Trophoblast cell (in vitro differentiated cells and primary cell): ENCODE measurements around the gene GNPAT.

Experiments used
- DNase-seq, 2 donors: peaks; one replicate each; pipeline ENCODE4 v3.0.0-alpha.2; 2016
- H2AFZ ChIP-seq: 2 replicates; pipeline ENCODE4 v1.6.1; 2013; ENCODE audit warnings: low read length, moderate library complexity, mild to moderate bottlenecking; ENCODE audit not compliant: insufficient read depth, poor library complexity
- H2AK5ac ChIP-seq: 2 replicates; pipeline ENCODE4 v1.6.1; 2013; ENCODE audit warnings: mild to moderate bottlenecking, low read length
- H2BK120ac ChIP-seq: 2 replicates; pipeline ENCODE4 v1.6.1; 2013; ENCODE audit warnings: low read length, mild to moderate bottlenecking, moderate library complexity; ENCODE audit not compliant: insufficient read depth, poor library complexity
- H2BK12ac ChIP-seq: 2 replicates; pipeline ENCODE4 v1.6.1; 2013; ENCODE audit warnings: mild to moderate bottlenecking, low read length, moderate library complexity
- H2BK5ac ChIP-seq: 2 replicates; pipeline ENCODE4 v1.6.1; 2013; ENCODE audit warnings: low read length, low read depth, moderate library complexity, mild to moderate bottlenecking; ENCODE audit not compliant: poor library complexity
- H3K14ac ChIP-seq: 2 replicates; pipeline ENCODE4 v1.6.1; 2013; ENCODE audit warnings: mild to moderate bottlenecking, low read length
- H3K18ac ChIP-seq: 2 replicates; pipeline ENCODE4 v1.6.1; 2013; ENCODE audit warnings: mild to moderate bottlenecking, low read length
- H3K23ac ChIP-seq: 2 replicates; pipeline ENCODE4 v1.6.1; 2013; ENCODE audit warnings: low read length
- H3K27ac ChIP-seq: 2 replicates; pipeline ENCODE4 v1.5.1; 2013; ENCODE audit warnings: low read depth, mild to moderate bottlenecking, inconsistent platforms, low read length, moderate library complexity
- H3K27me3 ChIP-seq: 2 replicates; pipeline ENCODE4 v1.6.1; 2013; ENCODE audit warnings: inconsistent platforms, mild to moderate bottlenecking, low read length, moderate library complexity; ENCODE audit not compliant: insufficient read depth
- H3K36me3 ChIP-seq, 2 experiments: 1 replicate in 1 of 2; 2 replicates in 1 of 2; pipeline ENCODE4 v1.6.1; 2013; ENCODE audit warnings: low read length in 2 of 2, mild to moderate bottlenecking in 2 of 2, moderate library complexity in 1 of 2; ENCODE audit not compliant: insufficient read depth in 2 of 2, control insufficient read depth in 1 of 2
- H3K4ac ChIP-seq: 2 replicates; pipeline ENCODE4 v1.6.1; 2013; ENCODE audit warnings: low read depth, mild to moderate bottlenecking, low read length, moderate library complexity
- H3K4me1 ChIP-seq, 2 experiments: 1 replicate in 1 of 2; 2 replicates in 1 of 2; pipeline ENCODE4 v1.6.1; 2013; ENCODE audit warnings: low read length in 2 of 2, mild to moderate bottlenecking in 2 of 2, moderate library complexity in 1 of 2; ENCODE audit not compliant: insufficient read depth in 2 of 2, control insufficient read depth in 1 of 2
- H3K4me2 ChIP-seq: 2 replicates; pipeline ENCODE4 v1.6.1; 2013; ENCODE audit warnings: inconsistent platforms, mild to moderate bottlenecking, low read length, moderate library complexity
- H3K4me3 ChIP-seq: 2 replicates; pipeline ENCODE4 v1.5.1; 2013; ENCODE audit warnings: mild to moderate bottlenecking, low read depth, low read length, inconsistent platforms
- H3K79me1 ChIP-seq: one replicate; pipeline ENCODE4 v1.6.1; 2013; ENCODE audit warnings: low read length
- H3K79me2 ChIP-seq: 2 replicates; pipeline ENCODE4 v1.6.1; 2013; ENCODE audit warnings: low read length, mild to moderate bottlenecking; ENCODE audit not compliant: control insufficient read depth, insufficient read depth, poor library complexity
- H3K9ac ChIP-seq: 2 replicates; pipeline ENCODE4 v1.6.1; 2013; ENCODE audit warnings: mild to moderate bottlenecking, low read length
- H3K9me3 ChIP-seq: 2 replicates; pipeline ENCODE4 v1.6.1; 2013; ENCODE audit warnings: low read depth, mild to moderate bottlenecking, control low read depth, inconsistent platforms, low read length; ENCODE audit not compliant: insufficient read depth
- H4K12ac ChIP-seq: 2 replicates; pipeline ENCODE4 v1.6.1; 2013; ENCODE audit warnings: low read depth, mild to moderate bottlenecking, low read length, moderate library complexity
- H4K8ac ChIP-seq: 2 replicates; pipeline ENCODE4 v1.6.1; 2013; ENCODE audit warnings: low read depth, mild to moderate bottlenecking, low read length, moderate library complexity
- H4K91ac ChIP-seq: one replicate; pipeline ENCODE4 v1.6.1; 2013; ENCODE audit warnings: low read depth, mild to moderate bottlenecking, low read length, moderate library complexity
- WGBS: extraction: QIAGEN DNeasy Blood & Tissue Kit; methylation state at CpG from one replicate; pipeline ENCODE4 v1.1.7; 2013; ENCODE audit warnings: missing lambda C conversion rate; ENCODE audit not compliant: insufficient read length, insufficient coverage; ENCODE audit errors: extremely low coverage; 5-methylcytosine and 5-hydroxymethylcytosine counted together

The GNPAT gene

DNA sequence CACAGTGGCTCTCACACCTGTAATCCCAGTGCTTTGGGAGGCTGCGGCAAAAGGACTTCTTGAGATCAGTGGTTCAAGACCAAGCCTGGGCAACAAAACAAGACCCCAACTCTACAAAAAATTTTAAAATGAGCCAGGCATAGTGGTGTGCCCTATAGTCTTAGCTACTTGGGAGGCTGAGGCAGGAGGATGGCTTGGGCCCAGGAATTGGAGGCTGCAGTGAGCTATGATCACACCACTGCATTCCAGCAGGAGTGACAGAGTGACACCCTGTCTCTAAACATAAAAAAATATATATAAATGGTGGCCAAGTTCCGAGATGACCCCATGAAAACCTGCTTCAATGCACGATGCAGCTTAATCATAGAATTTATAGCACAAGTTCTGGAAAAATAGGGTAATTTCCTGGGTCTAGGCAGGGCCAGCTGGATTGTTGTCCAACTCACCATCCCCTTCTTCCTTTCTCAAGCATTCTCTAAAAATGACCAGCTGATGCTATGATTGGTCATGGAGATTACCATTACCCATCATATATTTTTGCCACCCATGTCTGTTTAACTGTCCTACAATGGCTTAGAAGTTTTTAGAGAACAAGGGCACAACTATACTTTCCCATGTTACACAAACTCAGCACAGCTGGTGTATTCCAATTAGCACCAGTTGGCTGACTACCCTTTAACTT is 5.3 kb upstream of the GNPAT start:
- Histone ChIP-seq H2AFZ (no peak overlapping the region), H4K8ac (no peak overlapping the region), H3K4me1 (peaks cover 0 to 3% of the 10 kb centered on the region in 2 experiments), H3K9ac (no peak overlapping the region), H2BK120ac (no peak overlapping the region), H4K12ac (no peak overlapping the region), H2AK5ac (no peak overlapping the region), H3K4me2 (no peak overlapping the region), H4K91ac (no peak overlapping the region), H3K23ac (no peak overlapping the region), H2BK5ac (no peak overlapping the region), H3K4ac (no peak overlapping the region), H3K79me2 (peaks cover 4% of the 10 kb centered on the region), H3K27ac (no peak overlapping the region), H3K9me3 (no peaks in the 10 kb centered on the region), H3K79me1 (peaks cover 2% of the 10 kb centered on the region), H3K18ac (no peak overlapping the region), H3K14ac (no peak overlapping the region), H3K4me3 (no peak overlapping the region), H3K36me3 (peaks cover 6 to 11% of the 10 kb centered on the region in 2 experiments), H3K27me3 (no peaks in the 10 kb centered on the region), H2BK12ac (no peak overlapping the region)
- no CpG with 5 or more reads among the region's 3 CpGs for WGBS
- DNase-seq: no peak

DNA sequence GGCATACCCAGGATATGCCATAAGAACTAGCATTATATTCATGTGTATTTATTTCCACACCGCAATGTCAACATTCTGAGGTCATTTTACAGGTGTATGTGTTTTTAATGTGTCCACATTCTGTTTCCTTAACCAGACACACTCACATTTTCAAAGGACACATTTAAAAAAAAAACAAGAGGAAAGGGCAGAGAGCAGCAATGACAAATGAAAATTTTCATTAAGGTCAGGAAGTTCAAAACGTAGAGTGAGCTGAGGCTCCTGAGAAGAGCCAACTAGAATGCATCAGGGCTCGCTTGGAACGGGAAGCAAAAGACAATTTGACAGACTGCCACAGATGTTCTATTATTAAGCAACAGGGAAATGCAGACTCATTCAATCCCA is 4.8 kb upstream of the GNPAT start:
- H2BK5ac ChIP-seq: no peak overlapping the region
- H3K4me1 ChIP-seq: peaks cover 0 to 3% of the 10 kb centered on the region in 2 experiments
- H3K23ac ChIP-seq: no peak overlapping the region
- H2AFZ ChIP-seq: no peak overlapping the region
- H3K27ac ChIP-seq: no peak overlapping the region
- WGBS: no CpG with 5 or more reads among the region's 4 CpGs
- no peak overlapping the region for H3K14ac ChIP-seq
- H3K4ac ChIP-seq: no peak overlapping the region
- H2BK12ac ChIP-seq: no peak overlapping the region
- H2AK5ac ChIP-seq: no peak overlapping the region
- no peak overlapping the region for H4K12ac ChIP-seq
- no peak overlapping the region for H3K4me3 ChIP-seq
- no peak overlapping the region for H4K91ac ChIP-seq
- no peak for DNase-seq
- no peak overlapping the region for H3K4me2 ChIP-seq
- no peaks in the 10 kb centered on the region for H3K9me3 ChIP-seq
- peaks cover 6 to 9% of the 10 kb centered on the region in 2 experiments for H3K36me3 ChIP-seq
- no peak overlapping the region for H4K8ac ChIP-seq
- H2BK120ac ChIP-seq: no peak overlapping the region
- H3K27me3 ChIP-seq: no peaks in the 10 kb centered on the region
- H3K79me1 ChIP-seq: peaks cover 7% of the 10 kb centered on the region
- peaks cover 7% of the 10 kb centered on the region for H3K79me2 ChIP-seq
- H3K9ac ChIP-seq: no peak overlapping the region
- H3K18ac ChIP-seq: no peak overlapping the region

DNA sequence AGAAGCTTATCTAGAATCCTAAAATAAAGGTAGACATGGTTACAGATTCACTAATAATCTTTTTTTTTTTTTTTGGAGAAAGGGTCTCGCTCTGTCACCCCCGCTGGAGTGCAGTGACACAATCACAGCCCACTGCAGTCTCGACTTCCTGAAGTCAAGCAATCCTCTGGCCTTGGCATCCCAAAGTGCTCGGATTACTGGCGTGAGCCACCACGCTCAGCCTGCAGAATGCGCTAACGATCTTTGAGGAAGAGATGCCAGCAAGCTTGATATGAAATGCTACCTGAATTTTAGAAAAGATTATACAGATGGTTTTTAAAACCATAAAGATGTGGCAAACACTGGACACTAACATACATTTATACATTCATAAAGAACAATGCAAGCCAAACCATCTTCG is 4.1 kb upstream of the GNPAT start:
- Histone ChIP-seq H3K36me3 (peaks cover 6 to 9% of the 10 kb centered on the region in 2 experiments), H3K14ac (no peak overlapping the region), H3K4me3 (no peak overlapping the region), H3K79me1 (peaks cover 9% of the 10 kb centered on the region), H3K9ac (no peak overlapping the region), H2BK5ac (no peak overlapping the region), H3K18ac (no peak overlapping the region), H3K27me3 (no peaks in the 10 kb centered on the region), H2BK120ac (no peak overlapping the region), H3K9me3 (no peaks in the 10 kb centered on the region), H3K23ac (no peak overlapping the region), H3K79me2 (peaks cover 12% of the 10 kb centered on the region), H3K4me2 (no peak overlapping the region), H2BK12ac (no peak overlapping the region), H4K8ac (no peak overlapping the region), H3K27ac (no peak overlapping the region), H4K91ac (no peak overlapping the region), H2AFZ (peak overlapping the region; percentile 54), H2AK5ac (no peak overlapping the region), H3K4ac (no peak overlapping the region), H3K4me1 (peaks cover 2 to 3% of the 10 kb centered on the region in 2 experiments), H4K12ac (no peak overlapping the region)
- no peak for DNase-seq
- WGBS: no CpG with 5 or more reads among the region's 9 CpGs

DNA sequence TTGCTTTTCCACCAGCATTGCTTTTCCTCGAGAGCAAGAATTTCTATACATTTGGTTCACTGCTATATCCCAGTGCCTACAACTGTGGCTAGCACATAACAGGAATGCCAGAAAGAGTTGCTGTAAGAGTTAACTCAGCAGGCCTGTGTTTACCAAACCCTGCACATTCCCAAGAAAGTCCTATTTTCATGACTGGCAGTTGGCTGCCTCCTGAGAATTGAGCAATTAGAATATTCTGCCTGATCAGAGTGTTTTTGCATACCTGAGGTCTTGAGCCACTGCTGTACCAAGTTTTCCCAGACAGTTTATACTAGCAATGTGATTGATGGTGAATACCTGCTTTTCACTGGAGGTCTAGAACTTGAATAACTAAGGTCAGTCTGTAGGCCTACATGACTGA is 2.7 kb upstream of the GNPAT start:
- Histone ChIP-seq H3K9me3 (no peaks in the 10 kb centered on the region), H3K23ac (no peak overlapping the region), H4K12ac (no peak overlapping the region), H4K91ac (no peak overlapping the region), H2BK12ac (no peak overlapping the region), H3K79me1 (peaks cover 9% of the 10 kb centered on the region), H2BK120ac (no peak overlapping the region), H3K14ac (no peak overlapping the region), H3K4me2 (no peak overlapping the region), H3K27me3 (no peaks in the 10 kb centered on the region), H3K18ac (no peak overlapping the region), H3K9ac (no peak overlapping the region), H3K79me2 (peaks cover 12% of the 10 kb centered on the region), H3K4me3 (no peak overlapping the region), H3K36me3 (peaks cover 6 to 9% of the 10 kb centered on the region in 2 experiments), H4K8ac (no peak overlapping the region), H2AFZ (no peak overlapping the region), H3K4me1 (peaks cover 2 to 3% of the 10 kb centered on the region in 2 experiments), H2AK5ac (no peak overlapping the region), H3K4ac (no peak overlapping the region), H2BK5ac (no peak overlapping the region), H3K27ac (no peak overlapping the region)
- DNase-seq: no peak
- no CpG with 5 or more reads among the region's 1 CpG for WGBS
